Smooth muscle cell of the brain vasculature (primary cell): ENCODE data around the gene RCAN1.
"Not testable (repeated sequence)": the region's sequence is repeated elsewhere in the genome, so short reads cannot be mapped to it uniquely, and the experiment has no call there.

Source experiments
- DNase-seq: peaks from one replicate; pipeline ENCODE4 v3.0.0-alpha.2; 2012; ENCODE audit warnings: low read depth, low spot score

Gene RCAN1

DNA sequence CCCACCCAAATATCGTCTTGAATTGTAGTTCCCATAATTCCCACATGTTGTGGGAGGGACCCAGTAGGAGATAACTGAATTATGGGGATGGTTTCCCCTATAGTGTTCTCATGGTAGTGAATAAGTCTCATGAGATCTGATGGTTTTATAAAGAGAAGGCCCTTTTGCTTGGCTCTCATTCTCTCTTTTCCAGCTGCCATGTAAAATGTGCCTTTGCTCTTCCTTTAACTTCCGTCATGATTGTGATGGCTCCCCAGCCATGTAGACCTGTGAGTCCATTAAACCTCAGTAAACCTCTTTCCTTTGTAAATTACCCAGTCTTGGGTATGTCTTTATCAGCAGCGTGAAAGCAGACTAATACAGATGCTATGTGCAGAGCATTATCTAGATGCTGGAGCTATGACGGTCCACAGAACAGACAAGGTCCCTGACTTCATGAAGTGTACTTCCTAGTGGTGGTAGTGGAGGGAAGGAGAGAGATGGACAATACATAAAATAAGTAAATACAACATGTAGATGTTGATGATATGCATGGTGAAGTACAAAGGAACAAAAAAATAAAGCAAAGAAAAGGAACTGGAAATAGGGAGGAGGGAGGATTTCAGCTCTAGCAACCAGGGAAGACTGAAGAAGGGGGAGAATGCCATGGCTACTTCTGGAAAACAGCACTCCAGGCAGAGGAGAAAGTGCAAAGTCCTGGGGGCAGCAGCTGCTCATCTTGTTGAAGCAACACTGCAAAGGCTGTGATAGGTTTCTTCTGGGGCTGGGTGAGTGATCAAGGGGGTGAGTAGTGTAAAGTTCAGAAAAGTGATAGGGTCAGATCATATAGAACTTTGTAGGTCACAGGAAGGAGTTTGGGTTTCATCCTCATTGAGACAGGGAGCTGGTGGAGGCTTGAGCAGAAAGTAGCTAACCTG is 6.8 kb upstream of the RCAN1 start:
- no peak for DNase-seq

- no peak for DNase-seq
Measured at GRCh38 chr21:34619841-34620665, 5.1 kb upstream of the RCAN1 start.

- no peak for DNase-seq
Measured at GRCh38 chr21:34618941-34619340, 4.0 kb upstream of the RCAN1 start.

- no peak for DNase-seq
Measured at GRCh38 chr21:34617753-34618339, 2.9 kb upstream of the RCAN1 start.

DNA sequence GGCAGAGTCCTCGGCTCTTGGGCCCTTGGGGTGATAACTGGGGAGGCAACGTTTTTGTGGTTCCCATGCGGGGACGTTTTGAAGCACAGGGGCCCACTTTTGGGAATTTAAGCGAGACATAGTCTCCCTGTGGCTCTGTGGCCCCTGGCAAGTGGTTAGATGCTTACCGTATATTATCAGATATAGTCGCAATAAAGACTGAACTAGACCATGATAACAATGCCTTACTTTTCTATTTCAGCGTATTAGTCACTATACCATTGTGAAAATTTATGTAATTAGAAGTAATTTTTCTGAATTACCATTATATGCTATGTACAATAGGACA is 538 bp upstream of the RCAN1 start:
- no peak for DNase-seq

- DNase-seq: no peak
Measured at GRCh38 chr21:34613679-34614627, 960 bp downstream of the RCAN1 start.

DNA sequence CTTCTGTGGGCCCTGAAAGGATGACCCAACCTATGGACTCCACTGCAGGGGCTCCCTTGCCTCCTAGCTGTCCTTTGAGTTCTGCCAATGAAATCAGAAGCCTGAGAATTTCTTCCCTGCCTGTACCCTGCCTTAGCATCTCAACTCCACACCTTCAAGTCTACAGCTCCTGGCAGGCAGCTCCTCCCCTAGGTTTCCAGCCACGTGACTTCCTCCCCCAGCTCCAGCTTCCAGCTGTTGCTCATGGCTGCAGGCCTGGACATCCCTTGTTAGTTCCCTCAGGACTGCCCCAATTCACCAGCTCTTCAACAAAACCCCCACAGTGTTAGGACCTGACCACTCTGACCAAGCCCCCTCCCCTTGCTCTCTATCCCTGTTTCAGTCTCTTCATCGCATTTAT is 2.4 kb downstream of the RCAN1 start:
- no peak for DNase-seq

DNA sequence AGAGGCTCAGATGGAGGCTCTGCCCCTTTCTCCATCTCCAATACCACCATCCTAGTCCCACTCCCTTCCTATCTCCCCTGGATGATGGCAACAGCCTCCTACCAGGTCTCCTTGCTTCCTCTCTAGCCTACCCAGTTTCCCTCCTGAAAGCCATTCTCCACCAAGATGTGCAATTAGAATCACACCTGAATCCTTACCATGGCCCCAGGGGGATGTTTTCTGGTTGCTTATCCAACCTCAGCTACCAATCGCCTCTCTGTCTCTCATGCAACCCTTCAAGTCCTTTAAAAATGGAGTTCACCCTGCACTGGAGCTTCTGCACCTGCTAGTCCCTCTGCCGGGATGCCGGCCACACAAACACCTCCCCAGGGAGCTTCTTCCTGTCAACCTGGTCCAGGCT is 2.9 kb downstream of the RCAN1 start:
- DNase-seq: no peak

DNA sequence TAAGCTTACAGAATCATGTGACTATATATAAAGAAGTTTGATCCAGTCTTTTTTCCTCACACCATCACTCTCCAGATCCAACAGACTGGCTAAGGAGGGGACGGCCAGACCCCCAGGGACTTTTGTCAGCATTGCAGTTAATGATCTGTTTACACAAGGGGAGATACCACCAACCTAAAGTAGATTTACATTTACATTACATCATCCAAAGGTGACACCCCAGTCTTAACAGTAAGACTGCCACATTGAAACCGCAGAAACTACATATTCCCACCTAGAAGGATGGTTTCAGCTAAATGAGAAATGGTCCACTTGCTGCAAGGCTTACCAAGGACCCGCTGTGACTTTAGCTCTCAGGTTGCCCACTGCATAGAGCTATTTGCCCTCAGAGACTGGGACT is 3.4 kb downstream of the RCAN1 start:
- no peak for DNase-seq

GRCh38 chr21:34609933-34610549 is 4.9 kb downstream of the RCAN1 start:
- DNase-seq: no peak

- no peak for DNase-seq
Measured at GRCh38 chr21:34609244-34609932, 5.5 kb downstream of the RCAN1 start.

- DNase-seq: not testable (repeated sequence)
Measured at GRCh38 chr21:34607376-34607775, 7.5 kb downstream of the RCAN1 start.

DNA sequence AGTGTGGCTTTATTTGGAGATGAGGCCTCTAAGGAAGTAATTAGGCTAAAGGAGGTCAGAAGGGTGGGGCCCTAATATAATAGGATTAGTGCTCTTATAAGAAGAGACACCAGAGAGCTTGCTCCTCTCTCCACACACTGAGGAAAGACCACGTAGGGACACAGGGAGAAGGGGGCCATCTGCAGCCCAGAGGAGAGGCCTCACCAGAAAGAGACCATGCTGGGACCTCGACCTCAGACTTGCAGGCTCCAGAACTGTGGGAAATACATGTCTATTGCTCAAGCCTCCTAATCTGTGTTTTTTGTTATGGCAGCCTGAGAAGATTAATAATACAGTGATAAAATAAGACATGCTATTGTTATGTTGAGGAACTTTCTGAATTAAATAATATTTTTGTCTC is 8.3 kb downstream of the RCAN1 start:
- DNase-seq: no peak

GRCh38 chr21:34606051-34606450 is 8.9 kb downstream of the RCAN1 start:
- no peak for DNase-seq

DNA sequence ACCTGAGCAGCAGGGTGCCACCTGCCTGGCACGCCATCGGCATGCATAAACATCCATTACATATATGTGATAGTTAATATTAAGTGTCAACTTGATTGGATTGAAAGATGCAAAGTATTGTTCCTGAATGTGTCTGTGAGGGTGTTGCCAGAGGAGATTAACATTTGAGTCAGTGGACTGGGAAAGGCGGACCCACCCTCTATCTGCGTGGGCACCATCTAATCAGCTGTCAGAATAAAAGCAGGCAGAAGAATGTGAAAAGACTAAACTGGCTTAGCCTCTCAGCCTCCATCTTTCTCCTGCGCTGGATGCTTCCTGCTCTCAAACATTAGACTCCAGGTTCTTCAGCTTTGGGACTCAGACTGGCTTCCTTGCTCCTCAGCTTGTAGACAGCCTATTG is 10.0 kb downstream of the RCAN1 start:
- not testable (repeated sequence) for DNase-seq

DNA sequence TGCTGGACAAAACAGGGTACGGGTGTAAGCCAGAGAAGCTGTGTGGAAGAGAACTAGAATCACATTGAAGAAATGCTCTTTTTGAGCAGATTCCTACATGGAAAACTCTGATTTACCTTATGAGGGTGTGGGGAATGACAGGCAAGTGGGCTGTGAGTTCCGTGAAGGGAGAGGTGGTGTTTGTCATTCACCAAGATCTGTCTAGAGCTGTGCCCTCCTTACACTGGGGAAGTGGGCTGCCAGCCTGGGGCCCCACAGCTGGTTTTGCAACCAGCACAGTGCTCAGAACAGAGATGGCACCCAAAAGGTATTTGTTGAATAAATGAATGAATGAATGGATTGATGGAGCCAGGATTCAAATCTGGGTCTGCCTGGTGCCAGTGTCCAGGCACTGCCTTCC is 10.4 kb downstream of the RCAN1 start:
- no peak for DNase-seq

GRCh38 chr21:34603710-34604057 is 11.2 kb downstream of the RCAN1 start:
- no peak for DNase-seq

DNA sequence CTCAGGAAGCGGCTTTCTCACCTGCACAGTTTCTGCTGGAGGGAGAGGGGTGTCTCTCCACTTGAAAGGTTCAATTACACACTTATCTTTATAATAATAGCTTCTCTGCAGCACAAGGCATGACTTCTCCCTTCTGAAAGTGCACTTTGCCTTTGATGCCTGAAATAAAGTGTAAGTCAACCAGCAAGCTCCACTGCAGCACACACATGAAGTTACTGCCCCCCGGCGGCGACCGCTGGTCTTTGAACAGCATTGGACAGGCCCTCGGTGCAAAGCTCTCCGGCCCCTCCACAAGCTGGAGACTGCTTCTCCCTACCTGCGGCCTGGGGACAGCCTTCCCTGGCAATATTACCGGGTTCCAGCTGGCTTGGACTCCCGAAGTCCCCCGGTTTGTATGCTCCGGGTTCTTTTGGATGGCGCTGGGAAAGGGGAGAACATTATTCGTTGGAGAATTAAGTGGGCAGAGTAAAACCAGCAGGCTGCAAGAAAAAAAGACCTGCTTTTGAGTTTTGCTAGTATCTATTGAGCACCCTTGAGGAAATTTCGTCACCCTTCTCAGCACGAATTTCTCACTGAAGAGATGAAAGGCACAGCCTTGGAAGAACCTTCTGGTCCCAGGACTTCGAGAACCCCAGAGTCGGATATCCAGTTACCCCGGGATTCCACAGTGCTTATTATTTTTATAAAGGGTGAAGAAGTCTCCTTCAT is 11.8 kb downstream of the RCAN1 start:
- DNase-seq: peak; percentile 39

DNA sequence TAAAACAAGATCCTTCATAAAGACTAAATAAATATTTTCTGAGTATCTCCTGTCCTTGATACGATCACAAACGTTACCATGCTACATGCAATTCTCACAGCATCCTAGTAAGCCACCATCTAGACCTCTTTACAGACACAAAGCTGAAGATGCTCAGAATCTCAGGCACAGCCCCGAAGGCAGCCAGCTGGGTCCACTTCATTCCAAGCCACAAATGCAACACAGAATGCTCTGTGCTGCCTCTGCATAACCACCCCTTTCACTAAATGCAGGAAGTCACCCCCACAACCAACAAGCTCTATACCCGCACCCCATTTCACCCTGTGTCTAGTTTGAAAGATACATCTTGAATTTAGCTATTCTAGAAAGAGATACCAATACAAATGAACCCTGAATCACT is 12.9 kb downstream of the RCAN1 start:
- DNase-seq: no peak
